Astrocyte (in vitro differentiated cells and primary cell): ENCODE measurements around the gene LMCD1.

ENCODE experiments used
- EZH2 ChIP-seq: IDR thresholded peaks from 2 replicates; pipeline ENCODE4 v1.6.1; 2012; ENCODE audit warnings: mild to moderate bottlenecking, low read length, inconsistent platforms; ENCODE audit not compliant: insufficient read depth
- TF ChIP-seq, protein P1 (sequence below): IDR thresholded peaks from 2 replicates; pipeline ENCODE4 v1.5.1; 2011; ENCODE audit warnings: low read depth, mild to moderate bottlenecking, inconsistent platforms, low read length, moderate library complexity; ENCODE audit not compliant: insufficient read depth

DNA sequence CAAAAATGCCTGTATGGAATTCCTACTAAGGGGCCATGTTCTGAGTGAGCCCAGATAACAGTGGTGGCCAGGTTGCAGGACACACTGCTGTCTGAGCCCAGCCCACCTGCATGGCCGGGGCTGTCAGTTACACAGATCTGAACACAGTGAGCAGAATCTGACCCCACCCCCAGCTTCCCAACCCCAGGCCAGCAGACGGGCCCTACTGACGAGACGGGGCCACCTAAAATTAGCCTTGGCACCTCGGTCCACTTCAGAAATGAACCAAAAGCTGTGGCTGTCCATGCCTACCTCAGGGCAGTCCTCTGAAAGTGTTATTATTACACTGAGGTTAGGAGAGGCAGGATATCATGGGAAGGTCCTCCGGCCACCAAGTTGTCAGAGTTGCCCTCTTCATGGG, 51.8 kb downstream of the LMCD1 start:
- TF ChIP-seq, protein P1, sequence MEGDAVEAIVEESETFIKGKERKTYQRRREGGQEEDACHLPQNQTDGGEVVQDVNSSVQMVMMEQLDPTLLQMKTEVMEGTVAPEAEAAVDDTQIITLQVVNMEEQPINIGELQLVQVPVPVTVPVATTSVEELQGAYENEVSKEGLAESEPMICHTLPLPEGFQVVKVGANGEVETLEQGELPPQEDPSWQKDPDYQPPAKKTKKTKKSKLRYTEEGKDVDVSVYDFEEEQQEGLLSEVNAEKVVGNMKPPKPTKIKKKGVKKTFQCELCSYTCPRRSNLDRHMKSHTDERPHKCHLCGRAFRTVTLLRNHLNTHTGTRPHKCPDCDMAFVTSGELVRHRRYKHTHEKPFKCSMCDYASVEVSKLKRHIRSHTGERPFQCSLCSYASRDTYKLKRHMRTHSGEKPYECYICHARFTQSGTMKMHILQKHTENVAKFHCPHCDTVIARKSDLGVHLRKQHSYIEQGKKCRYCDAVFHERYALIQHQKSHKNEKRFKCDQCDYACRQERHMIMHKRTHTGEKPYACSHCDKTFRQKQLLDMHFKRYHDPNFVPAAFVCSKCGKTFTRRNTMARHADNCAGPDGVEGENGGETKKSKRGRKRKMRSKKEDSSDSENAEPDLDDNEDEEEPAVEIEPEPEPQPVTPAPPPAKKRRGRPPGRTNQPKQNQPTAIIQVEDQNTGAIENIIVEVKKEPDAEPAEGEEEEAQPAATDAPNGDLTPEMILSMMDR = no peak
- TF ChIP-seq EZH2 = no peak
